Caco-2 (cell line): ENCODE results near the gene IKZF3. TPM values are rescaled to one million over a fixed set of nuclear protein-coding genes. Genes with fewer than 3 reads are reported as not detected.
"Not testable (repeated sequence)": the region's sequence is repeated elsewhere in the genome, so short reads cannot be mapped to it uniquely, and the experiment has no call there.

Source experiments
- BruUV-seq: library from RNA; stranded (reverse); fragments of 400-500 nt; replicated peaks from 2 replicates; lab custom pipeline; 2021; lab: Mats Ljungman, UMichigan
- CTCF ChIA-PET: fragments of 300-600 bp; sonication (Branson Sonifier 250); formaldehyde crosslinking; loops from one replicate; lab custom pipeline; 2022; ENCODE audit warnings: antibody characterized with exemption; lab: Charles Lee
- POLR2A ChIA-PET: fragments of 300-600 bp; sonication (Branson Sonifier 250); formaldehyde crosslinking; loops from one replicate; lab custom pipeline; 2022; ENCODE audit warnings: antibody characterized with exemption; lab: Charles Lee
- DNase-seq, 2 experiments: peaks; one replicate each; pipeline versions ENCODE4 v3.0.0 to v3.0.0-alpha.2; 2020 to 2022
- H3K27me3 ChIP-seq: replicated peaks from 2 replicates; pipeline ENCODE4 v1.6.0; 2011; ENCODE audit warnings: low read length; ENCODE audit not compliant: control insufficient read depth, insufficient read depth
- H3K36me3 ChIP-seq: 2 replicates; pipeline ENCODE4 v1.5.1; 2011; ENCODE audit warnings: low read length; ENCODE audit not compliant: control insufficient read depth, insufficient read depth
- H3K4me1 ChIP-seq: fragments of 250-450 bp; sonication (Bioruptor Pico); 2 replicates; pipeline ENCODE4 v1.5.1; 2020; ENCODE audit warnings: mild to moderate bottlenecking
- H3K4me3 ChIP-seq: 2 replicates; pipeline ENCODE4 v1.5.1; 2011; ENCODE audit warnings: low read depth, mild to moderate bottlenecking, control low read depth, low read length
- H3K9me3 ChIP-seq: fragments of 250-450 bp; sonication (Bioruptor Pico); 2 replicates; pipeline ENCODE4 v1.5.1; 2020; ENCODE audit warnings: mild to moderate bottlenecking, moderate library complexity
- H3K27ac Mint-ChIP-seq: one replicate; pipeline ENCODE4 v1.8.0; 2022; ENCODE audit warnings: mixed read lengths; ENCODE audit not compliant: unreplicated experiment
- H3K27me3 Mint-ChIP-seq: one replicate; pipeline ENCODE4 v1.8.0; 2022; ENCODE audit warnings: mixed read lengths; ENCODE audit not compliant: insufficient read depth, unreplicated experiment
- H3K36me3 Mint-ChIP-seq: one replicate; pipeline ENCODE4 v1.8.0; 2022; ENCODE audit warnings: mild to moderate bottlenecking, mixed read lengths; ENCODE audit not compliant: insufficient read depth, unreplicated experiment
- H3K4me1 Mint-ChIP-seq: one replicate; pipeline ENCODE4 v1.8.0; 2022; ENCODE audit warnings: low read depth, mixed read lengths; ENCODE audit not compliant: unreplicated experiment
- H3K4me3 Mint-ChIP-seq: one replicate; pipeline ENCODE4 v1.8.0; 2022; ENCODE audit warnings: mild to moderate bottlenecking, moderate library complexity, mixed read lengths; ENCODE audit not compliant: unreplicated experiment
- H3K9me3 Mint-ChIP-seq: one replicate; pipeline ENCODE4 v1.8.0; 2022; ENCODE audit warnings: mixed read lengths; ENCODE audit not compliant: unreplicated experiment
- intact Hi-C: fragments of 100-400 bp; cut with micrococcal nuclease; formaldehyde crosslinking; loops from one replicate; pipeline ENCODE4 v1.10.0; 2022; ENCODE audit not compliant: unreplicated experiment
- total RNA-seq: library from RNA; stranded (reverse); gene quantifications from 2 replicates; pipeline ENCODE4 v1.2.3, GENCODE V29; 2022
- TF ChIP-seq, protein P1 (sequence below), 2 experiments: fragments of 200-600 bp in 1 of 2; IDR thresholded peaks; 1 replicate in 1 of 2; 2 replicates in 1 of 2; pipeline versions ENCODE4 v1.5.1 to v1.8.0; 2011 to 2022; ENCODE audit warnings: antibody characterized with exemption in 1 of 2, control low read depth in 1 of 2, inconsistent platforms in 1 of 2, low read depth in 1 of 2, low read length in 1 of 2, mild to moderate bottlenecking in 1 of 2, moderate library complexity in 1 of 2; ENCODE audit not compliant: insufficient read depth in 1 of 2, severe bottlenecking in 1 of 2, unreplicated experiment in 1 of 2

IKZF3 gene
- total RNA-seq, 1 experiment from 2014 or later = 2.8 TPM

DNA sequence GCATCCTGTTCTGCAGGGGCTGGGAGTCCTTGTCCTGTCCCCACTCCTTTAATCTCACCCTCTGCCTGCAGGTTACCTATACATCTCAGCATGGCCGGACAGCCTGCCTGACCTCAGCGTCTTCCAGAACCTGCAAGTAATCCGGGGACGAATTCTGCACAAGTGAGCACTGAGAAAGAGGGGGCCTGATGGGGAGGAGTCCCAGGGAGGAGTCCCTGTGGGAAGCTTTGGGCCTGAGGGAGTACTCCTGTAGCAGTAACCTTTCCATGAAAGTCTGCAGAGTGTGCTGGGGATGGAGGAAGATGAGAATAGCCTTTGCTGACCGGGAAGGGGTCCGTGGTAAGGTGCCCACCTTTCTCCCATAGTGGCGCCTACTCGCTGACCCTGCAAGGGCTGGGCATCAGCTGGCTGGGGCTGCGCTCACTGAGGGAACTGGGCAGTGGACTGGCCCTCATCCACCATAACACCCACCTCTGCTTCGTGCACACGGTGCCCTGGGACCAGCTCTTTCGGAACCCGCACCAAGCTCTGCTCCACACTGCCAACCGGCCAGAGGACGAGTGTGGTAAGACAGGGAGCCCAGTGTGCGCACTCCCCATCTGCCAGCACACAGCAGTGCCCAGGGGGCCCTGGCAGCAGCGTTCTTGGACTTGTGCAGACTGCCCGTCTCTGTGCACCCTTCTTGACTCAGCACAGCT lies 148.6 kb downstream of the IKZF3 start:
- intact Hi-C loops = no loop called here
- POLR2A ChIA-PET = interaction anchor here (1.1 kb wide), 1 partner anchor 15 kb away, joined by 3 read pairs; the partner anchor contains the start of gene ERBB2
- Mint-ChIP-seq H3K27ac (no peak overlapping the region), H3K4me1 (no peaks in the 10 kb centered on the region), H3K27me3 (no peaks in the 10 kb centered on the region), H3K9me3 (no peaks in the 10 kb centered on the region), H3K36me3 (peaks cover 72% of the 10 kb centered on the region), H3K4me3 (no peak overlapping the region)
- Histone ChIP-seq H3K9me3 (no peaks in the 10 kb centered on the region), H3K36me3 (peaks cover 7% of the 10 kb centered on the region), H3K4me3 (no peak overlapping the region), H3K27me3 (no peaks in the 10 kb centered on the region), H3K4me1 (no peaks in the 10 kb centered on the region)
- no peak for DNase-seq
- CTCF ChIA-PET = interaction anchor here (0.7 kb wide), 1 partner anchor 11 kb away, joined by 3 read pairs; no protein-coding TSS in a partner anchor
- BruUV-seq = no TSS peak
- TF ChIP-seq, protein P1, sequence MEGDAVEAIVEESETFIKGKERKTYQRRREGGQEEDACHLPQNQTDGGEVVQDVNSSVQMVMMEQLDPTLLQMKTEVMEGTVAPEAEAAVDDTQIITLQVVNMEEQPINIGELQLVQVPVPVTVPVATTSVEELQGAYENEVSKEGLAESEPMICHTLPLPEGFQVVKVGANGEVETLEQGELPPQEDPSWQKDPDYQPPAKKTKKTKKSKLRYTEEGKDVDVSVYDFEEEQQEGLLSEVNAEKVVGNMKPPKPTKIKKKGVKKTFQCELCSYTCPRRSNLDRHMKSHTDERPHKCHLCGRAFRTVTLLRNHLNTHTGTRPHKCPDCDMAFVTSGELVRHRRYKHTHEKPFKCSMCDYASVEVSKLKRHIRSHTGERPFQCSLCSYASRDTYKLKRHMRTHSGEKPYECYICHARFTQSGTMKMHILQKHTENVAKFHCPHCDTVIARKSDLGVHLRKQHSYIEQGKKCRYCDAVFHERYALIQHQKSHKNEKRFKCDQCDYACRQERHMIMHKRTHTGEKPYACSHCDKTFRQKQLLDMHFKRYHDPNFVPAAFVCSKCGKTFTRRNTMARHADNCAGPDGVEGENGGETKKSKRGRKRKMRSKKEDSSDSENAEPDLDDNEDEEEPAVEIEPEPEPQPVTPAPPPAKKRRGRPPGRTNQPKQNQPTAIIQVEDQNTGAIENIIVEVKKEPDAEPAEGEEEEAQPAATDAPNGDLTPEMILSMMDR (IDR thresholded peaks at IDR 0.05; ENCODE audit: insufficient read depth in 1 of 2, low read depth in 1 of 2, low read length in 1 of 2, severe bottlenecking in 1 of 2, unreplicated experiment in 1 of 2) = no peak

DNA sequence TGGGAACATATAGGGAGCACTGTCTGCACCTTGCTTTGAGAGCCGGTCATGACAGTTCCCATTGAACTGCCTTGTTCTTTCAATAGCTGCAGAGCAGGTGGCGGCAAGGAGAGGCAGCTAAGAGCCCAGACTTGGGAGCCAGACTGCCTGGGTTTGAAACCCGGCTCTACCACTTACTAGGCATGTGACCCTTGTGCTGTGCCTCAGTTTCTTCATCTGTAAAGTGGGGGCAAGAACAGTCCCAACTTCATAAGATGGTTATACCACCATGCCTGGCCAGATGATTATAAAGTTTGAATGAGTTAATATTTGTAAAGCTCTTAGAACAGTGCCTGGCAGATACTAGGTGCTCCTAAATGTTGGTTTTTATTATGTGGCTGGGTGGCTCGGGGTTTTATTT lies 149.9 kb downstream of the IKZF3 start:
- no peaks in the 10 kb centered on the region for H3K4me1 Mint-ChIP-seq
- H3K4me3 ChIP-seq = no peak overlapping the region
- no peak overlapping the region for H3K27ac Mint-ChIP-seq
- H3K36me3 ChIP-seq = peaks cover 8% of the 10 kb centered on the region
- peaks cover 74% of the 10 kb centered on the region for H3K36me3 Mint-ChIP-seq
- TF ChIP-seq, protein P1 (IDR thresholded peaks at IDR 0.05; ENCODE audit: insufficient read depth in 1 of 2, low read depth in 1 of 2, low read length in 1 of 2, severe bottlenecking in 1 of 2, unreplicated experiment in 1 of 2) = no peak
- no peaks in the 10 kb centered on the region for H3K27me3 ChIP-seq
- intact Hi-C loops = no loop called here
- DNase-seq = no peak
- H3K9me3 Mint-ChIP-seq = no peaks in the 10 kb centered on the region
- H3K4me1 ChIP-seq = no peaks in the 10 kb centered on the region
- POLR2A ChIA-PET = interaction anchor here (1.1 kb wide), 1 partner anchor 14 kb away, joined by 3 read pairs; the partner anchor contains the start of gene ERBB2
- CTCF ChIA-PET = interaction anchor here (0.7 kb wide), 1 partner anchor 22 kb away, joined by 4 read pairs; no protein-coding TSS in a partner anchor
- H3K27me3 Mint-ChIP-seq = no peaks in the 10 kb centered on the region
- H3K4me3 Mint-ChIP-seq = no peak overlapping the region
- H3K9me3 ChIP-seq = no peaks in the 10 kb centered on the region
- no TSS peak for BruUV-seq

DNA sequence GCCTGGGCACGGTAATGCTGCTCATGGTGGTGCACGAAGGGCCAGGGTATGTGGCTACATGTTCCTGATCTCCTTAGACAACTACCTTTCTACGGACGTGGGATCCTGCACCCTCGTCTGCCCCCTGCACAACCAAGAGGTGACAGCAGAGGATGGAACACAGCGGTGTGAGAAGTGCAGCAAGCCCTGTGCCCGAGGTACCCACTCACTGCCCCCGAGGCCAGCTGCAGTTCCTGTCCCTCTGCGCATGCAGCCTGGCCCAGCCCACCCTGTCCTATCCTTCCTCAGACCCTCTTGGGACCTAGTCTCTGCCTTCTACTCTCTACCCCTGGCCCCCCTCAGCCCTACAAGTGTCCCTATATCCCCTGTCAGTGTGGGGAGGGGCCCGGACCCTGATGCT lies 152.3 kb downstream of the IKZF3 start:
- TF ChIP-seq, protein P1 (IDR thresholded peaks at IDR 0.05; ENCODE audit: insufficient read depth in 1 of 2, low read depth in 1 of 2, low read length in 1 of 2, severe bottlenecking in 1 of 2, unreplicated experiment in 1 of 2) = no peak
- no peak for DNase-seq
- no peak overlapping the region for H3K4me3 Mint-ChIP-seq
- BruUV-seq = no TSS peak
- no peaks in the 10 kb centered on the region for H3K4me1 Mint-ChIP-seq
- CTCF ChIA-PET = no interaction called here
- intact Hi-C loops = no loop called here
- no peaks in the 10 kb centered on the region for H3K27me3 Mint-ChIP-seq
- Histone ChIP-seq H3K27me3 (no peaks in the 10 kb centered on the region), H3K4me1 (no peaks in the 10 kb centered on the region), H3K9me3 (no peaks in the 10 kb centered on the region), H3K36me3 (peaks cover 8% of the 10 kb centered on the region), H3K4me3 (no peak overlapping the region)
- no peaks in the 10 kb centered on the region for H3K9me3 Mint-ChIP-seq
- POLR2A ChIA-PET = no interaction called here
- H3K36me3 Mint-ChIP-seq = peaks cover 73% of the 10 kb centered on the region
- no peak overlapping the region for H3K27ac Mint-ChIP-seq

DNA sequence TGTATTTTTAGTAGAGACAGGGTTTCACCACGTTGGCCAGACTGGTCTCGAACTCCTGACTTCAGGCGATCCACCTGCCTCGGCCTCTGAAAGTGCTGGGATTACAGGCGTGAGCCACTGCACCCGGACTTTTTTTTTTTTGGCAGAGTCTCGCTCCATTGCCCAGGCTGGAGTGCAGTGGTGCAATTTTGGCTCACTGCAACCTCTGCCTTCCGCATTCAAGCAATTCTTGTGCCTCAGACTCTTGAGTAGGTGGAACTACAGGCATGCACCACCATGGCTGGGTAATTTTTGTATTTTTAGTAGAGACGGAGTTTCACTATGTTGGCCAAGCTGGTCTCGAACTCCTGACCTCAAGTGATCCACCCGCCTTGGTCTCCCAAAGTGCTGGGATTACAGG lies 153.0 kb downstream of the IKZF3 start:
- H3K4me1 Mint-ChIP-seq, H3K4me1 ChIP-seq, BruUV-seq, H3K9me3 ChIP-seq, H3K27ac Mint-ChIP-seq, H3K27me3 ChIP-seq, POLR2A ChIA-PET, H3K27me3 Mint-ChIP-seq, intact Hi-C loops, H3K4me3 Mint-ChIP-seq, H3K9me3 Mint-ChIP-seq, H3K36me3 ChIP-seq, DNase-seq, H3K4me3 ChIP-seq: not testable (repeated sequence)
- CTCF ChIA-PET = interaction anchor here (0.5 kb wide), 1 partner anchor 54 kb away, joined by 5 read pairs; no protein-coding TSS in a partner anchor
- peaks cover 65% of the 10 kb centered on the region for H3K36me3 Mint-ChIP-seq
